H9 (cell line): ENCODE results near the gene MTCH1. TPM values are rescaled to one million over a fixed set of nuclear protein-coding genes. Genes with fewer than 3 reads are reported as not detected.

ENCODE experiments used
- DNase-seq: peaks from one replicate; pipeline ENCODE4 v3.0.0-alpha.2; 2017
- H2AFZ ChIP-seq: one replicate; pipeline ENCODE4 v1.6.1; 2013; ENCODE audit warnings: mild to moderate bottlenecking, low read length, control low read depth, moderate library complexity
- H2AK5ac ChIP-seq: 2 replicates; pipeline ENCODE4 v1.6.1; 2013; ENCODE audit warnings: low read length, control low read depth, mixed read lengths; ENCODE audit not compliant: insufficient read length
- H2BK120ac ChIP-seq: one replicate; pipeline ENCODE4 v1.6.1; 2013; ENCODE audit warnings: low read depth, mild to moderate bottlenecking, low read length, control low read depth, inconsistent platforms; ENCODE audit not compliant: poor library complexity, severe bottlenecking
- H2BK12ac ChIP-seq: 2 replicates; pipeline ENCODE4 v1.6.1; 2013; ENCODE audit warnings: low read length, control low read depth, mixed read lengths, low read depth; ENCODE audit not compliant: insufficient read length
- H2BK15ac ChIP-seq: 2 replicates; pipeline ENCODE4 v1.6.1; 2013; ENCODE audit warnings: low read depth, low read length, control low read depth
- H2BK20ac ChIP-seq: one replicate; pipeline ENCODE4 v1.6.1; 2013; ENCODE audit warnings: low read depth, mild to moderate bottlenecking, low read length, control low read depth, inconsistent platforms; ENCODE audit not compliant: poor library complexity, severe bottlenecking
- H2BK5ac ChIP-seq: 2 replicates; pipeline ENCODE4 v1.6.1; 2013; ENCODE audit warnings: low read length, control low read depth, mixed read lengths; ENCODE audit not compliant: insufficient read length
- H3K14ac ChIP-seq: 2 replicates; pipeline ENCODE4 v1.6.1; 2013; ENCODE audit warnings: low read length, control low read depth; ENCODE audit not compliant: insufficient read depth
- H3K18ac ChIP-seq: 2 replicates; pipeline ENCODE4 v1.6.1; 2013; ENCODE audit warnings: low read depth, mild to moderate bottlenecking, mixed read lengths, low read length, control low read depth; ENCODE audit not compliant: insufficient read length
- H3K23ac ChIP-seq: 2 replicates; pipeline ENCODE4 v1.6.1; 2013; ENCODE audit warnings: low read length, control low read depth, mixed read lengths, low read depth; ENCODE audit not compliant: insufficient read length
- H3K23me2 ChIP-seq: 2 replicates; pipeline ENCODE4 v1.6.1; 2013; ENCODE audit warnings: low read depth, mild to moderate bottlenecking, mixed read lengths, low read length, control low read depth; ENCODE audit not compliant: insufficient read length, poor library complexity, severe bottlenecking
- H3K27ac ChIP-seq: 2 replicates; pipeline ENCODE4 v1.5.1; 2013; ENCODE audit warnings: low read length, control low read depth, mixed read lengths, low read depth; ENCODE audit not compliant: insufficient read length
- H3K27me3 ChIP-seq: 2 replicates; pipeline ENCODE4 v1.6.1; 2013; ENCODE audit warnings: low read length, control low read depth, inconsistent platforms; ENCODE audit not compliant: insufficient read depth
- H3K4ac ChIP-seq: 2 replicates; pipeline ENCODE4 v1.6.1; 2013; ENCODE audit warnings: low read depth, mild to moderate bottlenecking, control low read depth, inconsistent platforms, low read length, moderate library complexity
- H3K4me1 ChIP-seq: 2 replicates; pipeline ENCODE4 v1.6.1; 2013; ENCODE audit warnings: low read length, control low read depth, inconsistent platforms; ENCODE audit not compliant: insufficient read depth
- H3K4me2 ChIP-seq: 2 replicates; pipeline ENCODE4 v1.6.1; 2013; ENCODE audit warnings: low read length, control low read depth, mixed read lengths; ENCODE audit not compliant: insufficient read length, insufficient read depth
- H3K56ac ChIP-seq: 2 replicates; pipeline ENCODE4 v1.6.1; 2013; ENCODE audit warnings: low read depth, mild to moderate bottlenecking, mixed read lengths, low read length, control low read depth; ENCODE audit not compliant: insufficient read length
- H3K79me1 ChIP-seq: 2 replicates; pipeline ENCODE4 v1.6.1; 2013; ENCODE audit warnings: low read depth, mild to moderate bottlenecking, moderate library complexity, low read length, control low read depth, inconsistent platforms; ENCODE audit not compliant: insufficient read depth, poor library complexity, severe bottlenecking
- H3K79me2 ChIP-seq: 2 replicates; pipeline ENCODE4 v1.6.1; 2013; ENCODE audit warnings: low read length, control low read depth, inconsistent platforms; ENCODE audit not compliant: insufficient read depth
- H3K9ac ChIP-seq: 2 replicates; pipeline ENCODE4 v1.6.1; 2013; ENCODE audit warnings: low read length, control low read depth, mixed read lengths; ENCODE audit not compliant: insufficient read length; ENCODE audit errors: extremely low read depth
- H3K9me3 ChIP-seq: one replicate; pipeline ENCODE4 v1.6.1; 2013; ENCODE audit warnings: low read depth, low read length, inconsistent platforms; ENCODE audit not compliant: control insufficient read depth
- H3T11ph ChIP-seq: one replicate; pipeline ENCODE4 v1.6.1; 2013; ENCODE audit warnings: mild to moderate bottlenecking, low read length, control low read depth, inconsistent platforms
- H4K20me1 ChIP-seq: one replicate; pipeline ENCODE4 v1.6.1; 2013; ENCODE audit not compliant: control insufficient read depth, insufficient read length, insufficient read depth
- H4K5ac ChIP-seq: 2 replicates; pipeline ENCODE4 v1.6.1; 2013; ENCODE audit warnings: low read depth, mild to moderate bottlenecking, mixed read lengths, low read length, control low read depth; ENCODE audit not compliant: insufficient read length
- H4K8ac ChIP-seq: replicated peaks from 2 replicates; pipeline ENCODE4 v1.6.1; 2013; ENCODE audit warnings: low read length, control low read depth, mixed read lengths, low read depth; ENCODE audit not compliant: insufficient read length
- H4K91ac ChIP-seq: 2 replicates; pipeline ENCODE4 v1.6.1; 2013; ENCODE audit warnings: low read depth, mild to moderate bottlenecking, moderate library complexity, mixed read lengths, low read length, control low read depth; ENCODE audit not compliant: insufficient read length
- H3K27ac Mint-ChIP-seq, 3 experiments: 2 replicates in 2 of 3; 3 replicates in 1 of 3; pipeline ENCODE4 v1.8.0; 2020 to 2021; ENCODE audit warnings: mixed read lengths in 3 of 3, mild to moderate bottlenecking in 1 of 3, moderate library complexity in 1 of 3
- H3K27me3 Mint-ChIP-seq: 2 replicates; pipeline ENCODE4 v1.8.0; 2021; ENCODE audit warnings: low read depth, mild to moderate bottlenecking, moderate library complexity, mixed read lengths
- H3K36me3 Mint-ChIP-seq, 3 experiments: 2 replicates in 2 of 3; 3 replicates in 1 of 3; pipeline ENCODE4 v1.8.0; 2020 to 2021; ENCODE audit warnings: low read depth in 3 of 3, mixed read lengths in 3 of 3; ENCODE audit not compliant: insufficient read depth in 1 of 3
- H3K4me1 Mint-ChIP-seq, 2 experiments: 2 replicates each; pipeline ENCODE4 v1.8.0; 2020; ENCODE audit warnings: mixed read lengths in 2 of 2
- H3K4me3 Mint-ChIP-seq, 2 experiments: 2 replicates in 1 of 2; 3 replicates in 1 of 2; pipeline ENCODE4 v1.8.0; 2020 to 2021; ENCODE audit warnings: mild to moderate bottlenecking in 2 of 2, mixed read lengths in 2 of 2, moderate library complexity in 1 of 2
- H3K9me3 Mint-ChIP-seq, 2 experiments: 2 replicates in 1 of 2; 3 replicates in 1 of 2; pipeline ENCODE4 v1.8.0; 2020; ENCODE audit warnings: mild to moderate bottlenecking in 2 of 2, mixed read lengths in 2 of 2, moderate library complexity in 1 of 2
- WGBS: extraction: QIAGEN DNeasy Blood & Tissue Kit; methylation state at CpG from one replicate; pipeline ENCODE4 v1.1.7; 2013; ENCODE audit warnings: missing lambda C conversion rate, low lambda C conversion rate, mixed read lengths; ENCODE audit not compliant: insufficient read length; ENCODE audit errors: extremely low coverage; 5-methylcytosine and 5-hydroxymethylcytosine counted together
- total RNA-seq: library from RNA; stranded (reverse); gene quantifications from 2 replicates; pipeline ENCODE4 v1.2.1, GENCODE V29; 2021
- TF ChIP-seq, protein P1 (sequence below): fragments of 200-600 bp; sonication (generic); conservative IDR thresholded peaks from 3 replicates; pipeline ENCODE4 v1.8.0; 2021; ENCODE audit warnings: antibody characterized with exemption, mild to moderate bottlenecking

Gene MTCH1
- total RNA-seq, 1 experiment from 2014 or later = 200 TPM

DNA sequence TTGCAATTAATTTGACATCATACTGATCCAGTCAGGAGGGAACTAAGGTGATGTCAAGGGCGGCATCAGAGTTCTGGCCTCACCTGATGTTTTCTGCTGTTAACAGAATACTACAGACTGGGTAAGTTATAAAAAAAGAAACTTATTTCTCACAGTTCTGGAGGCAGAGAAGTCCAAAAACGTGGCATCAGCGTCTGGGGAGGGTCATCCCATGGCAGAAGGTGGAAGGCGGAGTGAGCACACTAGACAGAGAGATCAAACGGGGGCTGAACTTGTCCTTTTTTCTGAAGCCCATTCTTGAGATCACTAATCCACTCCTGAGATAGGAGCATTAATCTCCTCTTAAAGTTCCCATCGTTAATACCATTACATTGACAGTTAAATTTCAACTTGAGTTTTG is 3.3 kb upstream of the MTCH1 start:
- no peaks in the 10 kb centered on the region for H3K9me3 ChIP-seq
- Mint-ChIP-seq H3K36me3 (no peaks in the 10 kb centered on the region; a peak in 1 of 7 replicates), H3K27ac (no peak overlapping the region), H3K27me3 (peaks cover 3% of the 10 kb centered on the region), H3K4me3 (no peak overlapping the region), H3K4me1 (peaks cover 8 to 9% of the 10 kb centered on the region in 2 experiments), H3K9me3 (no peaks in the 10 kb centered on the region)
- H3K56ac ChIP-seq = no peak overlapping the region
- no peak overlapping the region for H2BK120ac ChIP-seq
- H2BK15ac ChIP-seq = no peak overlapping the region
- H4K20me1 ChIP-seq = no peaks in the 10 kb centered on the region
- H3K14ac ChIP-seq = no peak overlapping the region
- H2BK5ac ChIP-seq = no peak overlapping the region
- H3K23ac ChIP-seq = no peak overlapping the region
- H4K8ac ChIP-seq = no peak overlapping the region
- H3K79me2 ChIP-seq = peaks cover 12% of the 10 kb centered on the region; the same call in 1 of the 2 replicates
- no peak overlapping the region for H2AK5ac ChIP-seq
- no CpG with 5 or more reads among the region's 6 CpGs for WGBS
- TF ChIP-seq, protein P1, sequence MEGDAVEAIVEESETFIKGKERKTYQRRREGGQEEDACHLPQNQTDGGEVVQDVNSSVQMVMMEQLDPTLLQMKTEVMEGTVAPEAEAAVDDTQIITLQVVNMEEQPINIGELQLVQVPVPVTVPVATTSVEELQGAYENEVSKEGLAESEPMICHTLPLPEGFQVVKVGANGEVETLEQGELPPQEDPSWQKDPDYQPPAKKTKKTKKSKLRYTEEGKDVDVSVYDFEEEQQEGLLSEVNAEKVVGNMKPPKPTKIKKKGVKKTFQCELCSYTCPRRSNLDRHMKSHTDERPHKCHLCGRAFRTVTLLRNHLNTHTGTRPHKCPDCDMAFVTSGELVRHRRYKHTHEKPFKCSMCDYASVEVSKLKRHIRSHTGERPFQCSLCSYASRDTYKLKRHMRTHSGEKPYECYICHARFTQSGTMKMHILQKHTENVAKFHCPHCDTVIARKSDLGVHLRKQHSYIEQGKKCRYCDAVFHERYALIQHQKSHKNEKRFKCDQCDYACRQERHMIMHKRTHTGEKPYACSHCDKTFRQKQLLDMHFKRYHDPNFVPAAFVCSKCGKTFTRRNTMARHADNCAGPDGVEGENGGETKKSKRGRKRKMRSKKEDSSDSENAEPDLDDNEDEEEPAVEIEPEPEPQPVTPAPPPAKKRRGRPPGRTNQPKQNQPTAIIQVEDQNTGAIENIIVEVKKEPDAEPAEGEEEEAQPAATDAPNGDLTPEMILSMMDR = no peak
- H4K5ac ChIP-seq = no peak overlapping the region
- H4K91ac ChIP-seq = no peak overlapping the region
- no peak overlapping the region for H3K27ac ChIP-seq
- DNase-seq = no peak
- no peak overlapping the region for H2AFZ ChIP-seq
- no peak overlapping the region for H2BK20ac ChIP-seq
- H3K9ac ChIP-seq = no peak overlapping the region
- no peak overlapping the region for H3K4ac ChIP-seq
- H3T11ph ChIP-seq = no peak overlapping the region
- H3K23me2 ChIP-seq = peaks cover 21% of the 10 kb centered on the region
- H3K27me3 ChIP-seq = no peaks in the 10 kb centered on the region
- no peak overlapping the region for H3K18ac ChIP-seq
- no peaks in the 10 kb centered on the region for H3K79me1 ChIP-seq
- H3K4me2 ChIP-seq = no peak overlapping the region
- H2BK12ac ChIP-seq = no peak overlapping the region
- H3K4me1 ChIP-seq = peaks cover 3% of the 10 kb centered on the region; the same call in 1 of the 2 replicates
